ENCODE data around the gene ARFGEF3.
"Not testable (repeated sequence)": the region's sequence is repeated elsewhere in the genome, so short reads cannot be mapped to it uniquely, and the experiment has no call there.

The ARFGEF3 gene

DNA sequence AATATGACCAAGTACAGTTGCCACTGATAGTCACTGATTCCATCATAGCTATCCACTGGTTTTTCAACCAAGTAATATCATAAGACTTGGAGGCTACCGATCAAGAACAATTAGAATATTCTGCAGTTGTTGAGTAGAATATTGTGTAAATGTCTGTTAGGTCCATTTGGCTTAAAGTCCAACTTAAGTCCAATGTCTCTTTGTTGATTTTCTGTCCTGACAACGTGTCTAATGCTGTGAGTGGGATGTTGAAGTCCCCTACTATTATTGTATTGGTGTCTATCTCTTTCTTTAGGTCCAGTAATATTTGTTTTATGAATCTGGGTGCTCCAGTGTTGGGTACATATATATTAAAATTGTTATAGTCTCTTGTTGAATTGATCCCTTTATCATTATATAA is 13.9 kb downstream of the ARFGEF3 start:
- no peak for DNase-seq

DNA sequence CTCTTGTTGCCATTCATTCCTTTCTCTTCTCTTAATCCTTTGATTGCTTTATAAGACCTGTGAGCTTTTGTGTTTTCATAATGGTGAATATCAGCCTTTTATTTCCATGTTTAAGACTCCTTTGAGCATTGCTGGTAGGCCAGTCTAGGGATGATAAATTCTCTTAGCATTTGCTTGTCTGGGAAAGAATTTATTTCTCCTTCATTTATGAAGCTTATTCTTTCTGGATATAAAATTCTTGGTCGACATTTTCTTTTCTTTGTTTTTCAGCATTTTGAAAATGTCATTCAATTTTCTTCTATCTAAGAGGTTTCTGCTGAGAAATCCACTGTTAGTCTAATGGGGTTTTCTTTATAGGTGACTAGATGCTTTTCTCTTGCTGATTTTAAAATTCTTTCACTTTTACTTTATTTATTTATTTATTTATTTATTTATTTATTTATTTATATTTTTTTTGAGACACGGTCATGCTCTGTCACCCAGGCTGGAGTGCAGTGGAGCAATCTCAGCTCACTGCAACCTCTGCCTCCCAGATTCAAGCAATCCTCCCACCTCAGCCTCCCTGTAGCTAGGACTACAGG is 15.0 kb downstream of the ARFGEF3 start:
- no peak for DNase-seq

DNA sequence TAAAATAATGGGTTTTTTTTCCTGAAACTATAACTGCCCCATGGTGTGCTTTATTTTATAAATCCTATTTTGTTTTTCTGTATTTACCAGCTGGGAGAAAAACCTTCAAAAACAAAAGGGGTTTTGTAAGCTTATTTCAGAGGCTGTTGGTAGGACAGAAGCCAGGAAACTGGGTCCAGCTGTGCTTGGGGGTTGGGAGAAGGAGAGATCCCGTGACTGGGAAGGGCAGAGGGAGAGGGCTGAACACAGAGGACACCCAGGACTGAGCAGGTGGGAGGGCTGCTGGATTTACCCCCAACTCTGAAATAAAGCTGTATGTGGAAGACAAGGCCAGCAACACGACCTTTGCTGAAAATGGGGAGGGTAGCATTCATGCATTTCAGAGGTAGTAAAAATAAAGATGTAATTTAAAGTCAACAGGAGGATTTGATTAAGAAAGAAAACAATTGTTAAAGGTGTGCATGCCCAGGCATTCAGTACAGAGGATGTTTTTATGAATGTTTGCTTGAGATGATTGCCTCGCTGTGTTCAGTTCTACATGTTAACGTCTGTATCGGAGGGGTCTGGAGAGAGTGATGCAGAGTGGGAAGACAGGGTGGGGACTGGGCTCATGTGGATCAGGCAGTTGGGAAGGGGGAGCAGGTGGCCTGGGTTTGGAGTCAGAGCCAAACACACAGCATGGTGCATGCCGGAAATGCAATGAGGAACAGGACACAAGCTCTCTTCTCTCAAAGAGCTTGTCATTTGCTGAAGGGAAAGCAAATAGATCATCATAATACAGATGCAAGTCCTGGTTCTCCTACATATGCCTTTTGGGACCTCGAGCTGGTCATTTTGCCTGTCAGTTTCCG is 21.4 kb downstream of the ARFGEF3 start:
- peak; percentile 45 for DNase-seq

DNA sequence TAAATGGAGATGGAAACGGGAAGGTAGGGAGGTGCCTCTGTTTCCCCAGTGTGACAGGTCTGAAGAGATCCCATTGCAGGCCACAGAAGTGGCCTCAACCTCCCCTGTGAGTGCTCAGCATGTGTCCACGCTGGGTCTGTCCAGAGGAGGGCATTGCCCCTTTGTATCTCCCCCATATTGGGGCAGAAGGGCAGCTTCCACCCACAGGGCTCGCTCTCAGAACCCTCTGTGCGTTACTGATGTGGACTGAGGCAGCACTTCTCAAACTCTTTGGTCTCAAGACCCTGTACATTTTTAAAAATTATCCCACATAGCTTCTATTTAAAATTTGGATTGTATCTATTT is 22.0 kb downstream of the ARFGEF3 start:
- no peak for DNase-seq

DNA sequence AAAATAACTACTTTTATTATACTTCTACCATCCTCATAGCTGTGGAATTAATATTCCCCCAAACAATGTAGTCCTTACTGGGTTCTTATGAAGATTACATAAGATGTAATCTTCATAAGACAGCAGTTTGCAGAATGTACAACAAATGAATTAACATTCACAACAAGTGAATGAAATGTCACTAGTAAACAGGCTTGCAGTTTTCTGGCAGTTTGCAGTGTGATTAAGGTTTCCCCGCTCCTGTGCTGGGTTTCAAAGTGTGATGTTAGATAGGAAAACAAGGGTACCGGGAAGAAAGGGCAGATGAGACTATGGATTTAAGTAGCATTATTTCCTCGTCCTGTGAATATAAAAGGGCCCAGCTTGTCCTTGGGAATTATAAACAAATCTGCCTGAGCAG is 22.5 kb downstream of the ARFGEF3 start:
- no peak for DNase-seq

DNA sequence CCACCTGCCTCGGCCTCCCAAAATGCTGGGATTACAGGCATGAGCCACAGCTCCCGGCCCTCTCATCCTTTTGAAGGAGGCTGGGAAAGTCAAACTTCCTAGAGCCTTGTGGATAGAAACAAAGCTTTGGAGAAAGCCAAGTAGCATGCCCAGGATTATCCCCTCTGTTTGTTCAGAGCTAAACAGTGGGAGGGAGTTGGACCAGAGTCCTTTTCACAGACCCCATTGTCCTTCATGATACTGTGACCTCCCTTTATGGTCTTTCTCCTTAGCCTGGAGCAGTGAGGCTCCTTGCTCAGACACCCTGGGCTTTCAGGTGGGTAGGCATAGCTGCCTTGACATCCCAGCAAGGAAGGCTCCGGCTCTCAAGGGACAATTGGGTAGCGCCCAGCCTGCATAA is 25.4 kb downstream of the ARFGEF3 start:
- DNase-seq = no peak

DNA sequence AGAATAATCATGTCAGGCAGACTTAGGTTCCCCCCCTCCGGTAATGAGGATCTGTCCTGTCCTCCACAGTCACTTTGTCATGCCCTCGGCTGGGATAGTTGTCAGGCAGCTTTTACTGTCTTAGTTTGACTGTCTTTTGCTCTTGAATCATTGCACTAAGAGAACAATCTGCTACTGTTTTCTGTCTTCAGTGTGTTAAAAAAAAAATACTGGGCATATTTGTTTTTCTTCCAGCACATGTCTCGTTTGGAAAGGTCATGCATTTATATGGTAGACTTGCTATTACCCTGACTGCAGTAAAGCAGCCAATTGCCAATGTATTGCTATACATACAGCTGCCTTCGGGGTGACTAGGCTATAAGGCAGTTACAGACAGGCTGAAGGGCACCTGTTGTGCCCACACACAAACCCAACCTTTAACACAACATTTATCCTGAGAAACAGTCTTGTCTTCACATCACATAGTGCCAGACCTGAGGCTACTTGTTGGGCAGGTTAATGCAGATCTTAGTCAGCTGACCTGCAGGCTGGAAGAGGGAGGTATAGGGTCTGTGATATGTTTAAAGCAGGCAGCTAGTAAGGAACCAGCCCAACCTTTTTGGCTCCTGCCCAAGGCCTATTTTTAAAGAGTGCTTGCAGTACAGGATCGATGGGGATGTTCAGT is 26.7 kb downstream of the ARFGEF3 start:
- no peak for DNase-seq

DNA sequence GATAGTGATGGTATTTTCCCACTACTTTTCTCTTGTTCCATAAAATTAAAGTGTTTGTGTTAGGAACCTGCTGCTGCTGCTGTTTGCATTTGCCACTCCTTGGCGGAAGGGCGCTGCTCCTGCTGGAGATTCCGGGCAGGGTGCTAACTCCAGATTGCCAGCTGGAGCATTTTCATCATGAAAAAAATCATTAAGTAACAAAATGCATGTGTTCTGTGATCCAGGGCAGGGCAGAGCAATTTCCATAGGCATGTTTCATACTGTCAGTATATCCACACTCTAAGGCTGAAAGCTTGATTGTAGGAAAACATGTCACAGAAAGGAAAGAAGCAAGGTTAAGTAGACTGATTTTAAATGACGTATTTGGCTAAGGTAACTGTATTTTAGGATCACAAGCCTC is 32.5 kb downstream of the ARFGEF3 start:
- peak; percentile 30 for DNase-seq

DNA sequence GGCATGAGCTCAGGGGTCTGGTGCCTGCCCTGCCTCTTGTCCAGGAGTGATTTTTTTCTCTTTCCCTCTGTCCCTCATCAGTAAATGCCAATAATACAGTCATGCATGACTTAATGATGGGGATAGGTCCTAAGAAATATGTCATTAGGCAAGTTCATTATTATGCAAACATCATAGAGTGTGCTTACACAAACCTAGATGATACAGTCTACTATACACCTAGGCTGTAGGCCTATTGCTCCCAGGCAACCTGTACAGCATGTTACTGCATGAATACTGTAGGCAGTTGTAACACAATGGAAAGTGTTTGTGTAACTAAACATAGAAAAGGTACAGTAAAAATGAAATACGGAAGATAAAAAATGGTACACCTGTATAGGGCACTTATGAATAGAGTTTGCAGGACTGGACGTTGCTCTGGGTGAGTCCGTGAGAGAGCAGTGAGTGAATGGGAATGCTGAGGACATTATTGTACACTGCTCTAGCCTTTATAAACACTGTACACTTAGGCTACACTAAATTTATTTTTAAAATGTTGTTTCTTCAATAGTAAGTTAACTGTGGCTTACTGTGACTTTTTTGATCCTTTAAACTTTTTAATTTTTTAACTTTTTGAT is 34.5 kb downstream of the ARFGEF3 start:
- DNase-seq = no peak

DNA sequence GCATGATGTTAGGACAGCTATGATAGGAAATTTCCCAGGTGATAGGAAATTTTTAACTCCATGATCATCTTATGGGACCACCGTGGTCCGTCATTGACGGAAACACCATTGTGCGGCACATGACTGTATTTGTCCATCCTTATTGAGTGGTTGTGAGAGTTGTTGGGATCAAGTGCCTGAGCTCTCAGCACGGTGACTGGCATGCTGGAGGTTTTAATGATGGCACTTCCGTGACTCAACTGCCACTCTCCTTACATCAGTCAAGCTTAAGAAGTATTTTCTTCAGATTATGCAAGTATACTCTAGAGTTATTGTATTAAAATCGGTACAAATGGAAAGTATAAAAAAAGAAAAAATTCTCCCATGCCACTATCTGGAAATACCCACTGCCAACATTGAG is 35.8 kb downstream of the ARFGEF3 start:
- no peak for DNase-seq

DNA sequence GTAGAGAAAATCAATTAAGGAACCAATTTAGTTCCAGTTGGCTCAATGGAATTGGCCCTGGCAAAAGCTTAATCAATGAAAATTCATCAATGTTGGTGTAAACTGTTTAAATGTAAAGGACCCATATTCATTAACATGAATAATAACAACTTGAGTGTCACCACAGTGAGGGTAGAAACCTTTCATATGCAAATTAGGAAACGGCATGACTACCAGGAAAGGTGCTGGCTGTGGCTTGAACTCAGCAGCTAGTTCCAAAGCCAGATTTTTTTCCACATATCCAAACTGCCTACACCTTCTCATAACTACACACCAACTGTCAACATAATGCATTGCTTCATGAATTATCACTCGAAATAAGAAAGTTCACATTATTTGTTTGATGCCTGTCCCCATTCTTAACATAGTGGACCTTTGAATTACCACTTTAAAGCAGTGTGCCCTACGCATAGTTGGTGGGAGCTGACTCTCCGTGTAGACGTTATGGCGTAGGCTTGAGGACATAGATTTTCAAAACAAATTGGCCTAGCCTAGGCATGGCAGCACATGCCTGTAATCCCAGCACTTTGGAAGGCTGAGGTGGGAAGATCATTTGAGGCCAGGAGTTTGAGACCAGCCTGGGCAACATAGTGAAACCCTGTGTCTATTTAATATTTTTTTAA is 36.8 kb downstream of the ARFGEF3 start:
- DNase-seq = no peak

DNA sequence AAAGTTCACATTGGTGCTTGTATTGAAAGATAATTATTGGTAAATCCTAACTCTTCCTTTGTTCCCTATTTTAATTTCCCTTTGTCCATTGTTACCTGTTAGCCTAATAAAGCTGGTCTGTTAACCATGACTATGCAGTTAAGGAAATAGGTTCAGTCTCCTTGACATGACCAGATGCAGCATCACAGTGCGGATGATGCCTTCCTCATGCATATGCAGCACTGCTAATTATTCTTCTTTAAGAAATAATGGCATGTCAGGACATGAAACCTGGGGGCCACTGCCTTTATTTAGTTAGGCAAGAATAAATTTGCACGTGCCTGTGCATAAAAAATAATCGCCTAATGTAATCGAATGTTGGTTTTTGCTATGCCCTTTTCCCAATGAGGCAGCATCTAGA is 40.1 kb downstream of the ARFGEF3 start:
- DNase-seq = no peak

DNA sequence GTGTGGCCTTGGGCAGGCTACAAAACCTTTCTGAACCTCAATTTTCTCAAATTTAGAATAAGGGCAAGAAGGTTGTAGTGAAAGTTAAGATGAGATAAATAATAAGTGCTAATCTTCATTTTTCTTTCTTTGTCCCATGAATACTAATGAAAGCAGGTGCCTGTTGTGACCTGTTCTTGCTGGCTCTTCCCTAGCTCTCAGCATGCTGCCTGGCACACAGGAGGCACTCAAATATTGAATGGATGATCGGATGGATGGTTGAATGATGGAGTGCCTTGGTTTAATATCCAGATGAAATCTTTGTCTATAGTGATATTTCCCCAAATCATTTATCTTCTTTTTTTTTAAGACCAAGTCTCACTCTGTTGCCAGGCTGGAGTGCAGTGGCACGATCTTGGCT is 41.6 kb downstream of the ARFGEF3 start:
- no peak for DNase-seq

DNA sequence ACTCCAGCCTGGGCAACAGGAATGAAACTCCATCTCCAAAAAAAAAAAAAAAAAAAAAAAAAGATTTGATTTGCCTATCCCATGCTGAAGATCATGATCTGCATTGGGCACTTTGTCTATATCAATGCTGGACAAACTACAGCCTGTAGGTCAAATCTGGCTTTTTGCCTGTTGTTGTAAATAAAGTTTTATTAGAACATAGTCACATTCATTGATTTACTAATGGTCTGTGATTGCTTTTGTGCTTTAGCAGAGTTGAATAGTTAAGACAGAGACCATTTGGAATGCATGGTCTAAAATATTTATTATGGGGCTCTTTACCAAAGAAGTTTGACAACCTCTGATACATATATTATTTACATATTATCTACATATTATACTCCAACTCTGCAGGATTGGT is 42.6 kb downstream of the ARFGEF3 start:
- no peak for DNase-seq

DNA sequence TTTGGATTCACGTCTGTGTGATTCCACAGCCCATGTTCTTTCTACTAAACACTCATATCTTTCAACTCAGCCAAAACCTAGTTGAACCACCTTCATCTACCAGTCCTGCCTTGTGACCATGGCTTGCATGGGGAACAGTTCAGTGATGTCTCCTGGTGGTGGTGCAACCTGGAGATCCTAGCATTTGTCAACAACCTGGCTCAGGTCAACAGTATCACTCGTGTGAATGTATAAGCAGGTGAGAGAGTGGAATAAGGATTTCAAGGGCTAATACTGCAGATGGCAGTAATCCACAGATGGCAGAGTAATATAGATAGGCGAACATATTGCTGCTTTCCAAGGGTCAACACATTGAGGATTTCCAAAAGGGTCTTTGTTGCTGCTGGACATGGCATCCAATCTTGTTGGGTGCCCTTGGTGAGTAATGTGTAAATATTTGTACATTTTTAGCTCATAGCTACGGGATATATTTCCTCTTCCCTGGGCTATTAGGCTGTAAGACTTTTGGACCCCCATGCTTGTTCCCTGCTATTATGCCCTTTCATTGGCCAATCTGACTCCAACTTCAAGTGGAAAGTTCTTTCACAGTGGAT is 43.1 kb downstream of the ARFGEF3 start:
- no peak for DNase-seq

DNA sequence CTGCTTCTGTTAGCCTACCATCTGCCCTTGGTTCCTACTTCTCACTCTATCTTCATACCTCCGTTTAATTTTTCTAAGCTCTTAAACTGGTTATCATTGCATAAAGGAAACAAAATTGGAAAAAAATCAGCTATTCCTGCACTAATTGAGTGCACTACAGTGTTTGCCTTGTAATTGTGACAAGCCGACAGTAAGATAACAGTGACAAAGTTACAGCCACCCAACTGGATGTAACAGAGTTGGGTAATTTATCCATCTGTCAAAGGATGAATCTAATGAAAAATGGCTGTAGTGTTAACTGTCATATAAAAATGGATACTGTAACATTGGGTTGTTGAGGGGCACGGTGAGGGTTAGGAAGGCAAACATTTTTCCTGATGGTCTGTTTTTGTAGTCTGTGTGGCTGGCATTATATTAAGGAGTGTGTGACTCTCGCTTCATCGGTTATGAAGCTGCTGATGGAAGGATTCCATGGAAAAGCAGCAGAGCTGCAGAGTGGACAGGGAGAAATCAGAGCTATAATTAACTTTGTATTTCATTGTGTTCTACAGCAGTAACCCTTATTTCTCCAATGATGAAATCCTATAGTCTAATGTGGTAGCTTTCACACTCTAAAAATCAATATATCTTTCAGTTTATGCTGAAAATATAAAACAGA is 43.8 kb downstream of the ARFGEF3 start:
- DNase-seq = no peak

DNA sequence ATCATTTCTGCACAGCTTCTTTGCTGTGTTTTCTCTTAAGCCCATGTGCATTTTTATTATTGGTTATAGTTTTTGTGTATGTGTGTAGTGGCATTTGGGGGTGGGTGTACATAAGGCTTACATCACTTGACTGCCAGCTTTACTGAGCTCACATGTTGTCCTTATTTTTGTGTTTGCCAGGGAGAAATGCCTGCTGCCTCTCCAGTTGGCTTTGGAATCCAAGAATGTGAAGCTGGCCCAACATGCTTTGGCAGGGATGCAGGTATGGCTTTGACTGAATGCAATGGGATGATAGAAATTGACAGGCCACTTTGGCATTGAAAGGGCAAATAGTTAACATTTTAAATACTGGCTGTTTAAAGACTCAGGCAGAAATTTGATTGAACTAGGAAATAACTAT is 45.1 kb downstream of the ARFGEF3 start:
- DNase-seq = no peak

DNA sequence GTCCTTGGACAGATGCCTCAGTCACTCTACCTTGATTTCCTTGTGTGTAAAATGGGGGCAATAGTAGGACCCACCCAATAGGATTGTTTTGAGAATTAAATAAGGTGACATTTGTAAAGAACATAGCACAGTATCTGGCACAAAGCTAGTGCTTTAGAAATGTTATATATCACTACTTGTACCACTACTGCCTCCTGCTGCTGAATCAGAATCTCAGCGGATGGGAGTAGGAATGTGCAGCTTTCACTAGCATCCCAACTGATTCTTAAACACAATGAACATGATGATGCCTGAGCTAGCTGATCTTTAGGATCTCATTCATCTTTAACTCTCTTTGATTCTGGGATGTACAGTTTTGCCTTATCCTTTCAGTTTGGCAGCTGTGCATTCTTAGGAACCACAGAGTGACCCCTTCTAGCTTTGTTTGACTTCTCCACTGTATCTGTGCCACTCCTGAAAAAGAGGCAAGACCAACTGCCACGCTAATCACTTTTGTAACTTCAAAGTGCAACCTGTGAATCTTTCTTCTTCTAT is 49.4 kb downstream of the ARFGEF3 start:
- DNase-seq = no peak

DNA sequence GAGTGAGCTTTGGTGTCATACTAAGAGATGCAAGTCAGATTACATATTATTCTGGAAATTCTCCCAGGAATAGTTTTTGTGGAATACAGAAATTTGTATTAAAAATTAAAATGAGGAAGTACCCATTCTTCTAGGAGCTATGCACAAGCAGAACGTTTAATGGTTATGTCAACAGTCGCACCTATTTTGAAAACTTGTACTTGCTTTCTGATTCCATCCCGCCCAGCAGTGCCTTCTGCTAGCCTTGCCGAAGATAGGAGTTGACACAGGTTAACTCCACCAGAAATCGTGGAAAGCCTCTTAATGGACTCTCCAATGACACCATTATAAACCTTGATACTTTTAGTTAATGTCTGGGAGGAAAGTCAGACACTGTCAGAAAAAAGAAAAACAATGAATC is 49.9 kb downstream of the ARFGEF3 start:
- DNase-seq = no peak

DNA sequence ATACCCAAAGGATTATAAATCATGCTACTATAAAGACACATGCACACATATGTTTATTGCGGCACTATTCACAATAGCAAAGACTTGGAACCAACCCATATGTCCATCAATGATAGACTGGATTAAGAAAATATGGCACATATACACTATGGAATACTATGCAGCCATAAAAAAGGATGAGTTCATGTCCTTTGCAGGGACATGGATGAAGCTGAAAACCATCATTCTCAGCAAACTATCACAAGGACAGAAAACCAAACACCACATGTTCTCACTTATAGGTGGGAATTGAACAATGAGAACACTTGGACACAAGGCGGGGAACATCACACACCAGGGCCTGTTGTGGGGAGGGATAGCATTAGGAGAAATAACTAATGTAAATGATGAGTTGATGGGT is 50.8 kb downstream of the ARFGEF3 start:
- DNase-seq = not testable (repeated sequence)

DNA sequence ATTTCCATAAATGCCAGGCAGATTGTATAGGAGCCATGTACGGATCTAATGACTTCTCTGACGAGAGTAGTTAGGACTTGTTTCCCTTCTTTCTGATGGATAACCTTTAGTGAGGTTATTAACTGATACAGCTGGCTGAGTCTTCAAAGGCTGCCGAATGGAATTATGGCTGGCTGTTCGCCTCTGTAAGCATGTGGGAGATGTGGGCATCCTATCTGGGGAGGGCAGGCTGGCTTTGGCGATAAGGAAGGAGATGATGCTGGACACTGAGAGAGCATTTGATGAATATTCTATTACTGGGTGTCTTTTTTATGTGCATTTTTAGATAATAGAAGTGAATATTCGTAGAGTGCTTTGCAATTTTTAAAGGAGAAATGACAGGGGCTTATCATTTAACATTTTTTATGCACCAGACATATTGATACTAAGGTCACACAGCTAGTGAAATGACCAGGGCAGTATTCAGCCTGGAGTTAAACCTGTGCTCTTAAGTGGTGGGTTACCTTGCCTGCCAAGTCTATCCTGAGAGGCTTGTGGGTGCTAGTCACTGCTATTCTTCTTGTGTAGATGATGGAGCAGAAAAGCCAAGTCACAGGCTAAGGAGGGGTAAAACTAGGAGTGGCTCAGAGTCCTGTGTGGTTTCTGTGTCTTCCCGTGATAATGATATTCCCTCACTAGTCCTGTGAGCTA is 53.5 kb downstream of the ARFGEF3 start:
- DNase-seq = no peak
